K562 (cell line): ENCODE results near the gene APOB. TPM values are rescaled to one million over a fixed set of nuclear protein-coding genes. Genes with fewer than 3 reads are reported as not detected.

Experiments used
- ATAC-seq: fragments of 200-7000 bp; cut with Tn5 transposase; 3 replicates; pipeline ENCODE4 v1.9.1; 2020; ENCODE audit warnings: moderate library complexity
- BruUV-seq: library from RNA; stranded (reverse); fragments of 400-500 nt; replicated peaks from 2 replicates; lab custom pipeline; 2021; lab: Mats Ljungman, UMichigan
- CTCF ChIA-PET: fragments of 300-600 bp; formaldehyde crosslinking; extraction: SDS; loops from one replicate; lab custom pipeline; 2021; ENCODE audit warnings: low intra/inter-chr PET ratio; lab: Yijun Ruan, JAX
- POLR2A ChIA-PET: fragments of 300-600, 350-650 bp; sonication (Branson Sonifier 250); formaldehyde crosslinking; extraction: SDS; loops from one replicate; lab custom pipeline; 2021; ENCODE audit warnings: antibody characterized with exemption, inconsistent platforms; lab: Yijun Ruan, JAX
- DNase-seq, 4 experiments: peaks; one replicate each; pipeline versions ENCODE4 v3.0.0 to v3.0.0-alpha.2; 2011 to 2018; ENCODE audit warnings: low spot score in 3 of 4, mixed read lengths in 3 of 4; ENCODE audit errors: extremely low read depth in 1 of 4
- FAIRE-seq: peaks from 2 replicates; lab custom pipeline; 2011; peaks lifted over from hg19 to GRCh38; lab: Jason Lieb, UNC
- H2AFZ ChIP-seq: 2 replicates; pipeline ENCODE4 v1.6.0; 2011; ENCODE audit warnings: low read depth, low read length, control low read depth, inconsistent platforms
- H3K27ac ChIP-seq: fragments of 200-600 bp; 3 replicates; pipeline ENCODE4 v1.8.0; 2011; ENCODE audit warnings: low read depth, mild to moderate bottlenecking, control low read depth, inconsistent platforms, low read length, moderate library complexity, mixed read lengths; ENCODE audit errors: extremely low read depth
- H3K27me3 ChIP-seq, 2 experiments: fragments of 300-600 bp in 1 of 2; 2 replicates in 1 of 2; 3 replicates in 1 of 2; pipeline versions ENCODE4 v1.6.0 to v1.8.0; 2011; ENCODE audit warnings: inconsistent platforms in 2 of 2, low read length in 2 of 2, mild to moderate bottlenecking in 1 of 2, mixed read lengths in 1 of 2, moderate library complexity in 1 of 2; ENCODE audit not compliant: control insufficient read depth in 2 of 2, insufficient read depth in 2 of 2
- H3K36me3 ChIP-seq: fragments of 300-600 bp; 3 replicates; pipeline ENCODE4 v1.8.0; 2011; ENCODE audit warnings: mild to moderate bottlenecking, low read length, inconsistent platforms; ENCODE audit not compliant: control insufficient read depth, insufficient read depth
- H3K4me1 ChIP-seq, 2 experiments: fragments of 200-600 bp in 1 of 2; replicated peaks in 1 of 2; 2 replicates in 1 of 2; 3 replicates in 1 of 2; pipeline versions ENCODE4 v1.5.1 to v1.8.0; 2011; ENCODE audit warnings: inconsistent platforms in 2 of 2, low read length in 2 of 2, mild to moderate bottlenecking in 1 of 2, mixed read lengths in 1 of 2, moderate library complexity in 1 of 2; ENCODE audit not compliant: control insufficient read depth in 2 of 2, insufficient read depth in 2 of 2
- H3K4me2 ChIP-seq: 2 replicates; pipeline ENCODE4 v1.6.1; 2011; ENCODE audit warnings: low read length, control low read depth, inconsistent platforms, mixed read lengths; ENCODE audit not compliant: insufficient read depth
- H3K4me3 ChIP-seq: fragments of 200-600 bp; sonication (generic), shearing (Covaris generic); 2 replicates; pipeline ENCODE4 v1.5.1; 2016; ENCODE audit warnings: control low read depth, inconsistent platforms
- H3K79me2 ChIP-seq: fragments of 200-600 bp; 3 replicates; pipeline ENCODE4 v1.8.0; 2011; ENCODE audit warnings: low read length, inconsistent platforms; ENCODE audit not compliant: control insufficient read depth, insufficient read depth
- H3K9ac ChIP-seq, 2 experiments: 2 replicates each; pipeline versions ENCODE4 v1.6.0 to v1.6.1; 2011; ENCODE audit warnings: low read depth in 2 of 2, low read length in 2 of 2, control low read depth in 1 of 2, inconsistent platforms in 1 of 2, mild to moderate bottlenecking in 1 of 2, mixed read lengths in 1 of 2; ENCODE audit not compliant: insufficient read depth in 1 of 2
- H3K9me1 ChIP-seq: one replicate; pipeline ENCODE4 v1.6.0; 2011; ENCODE audit warnings: inconsistent platforms, mild to moderate bottlenecking, low read length, moderate library complexity; ENCODE audit not compliant: control insufficient read depth, insufficient read depth
- H3K9me3 ChIP-seq: replicated peaks from 2 replicates; pipeline ENCODE4 v1.5.1; 2011; ENCODE audit warnings: low read depth, low read length, inconsistent platforms; ENCODE audit not compliant: control insufficient read depth, insufficient read depth
- H4K20me1 ChIP-seq: replicated peaks from 2 replicates; pipeline ENCODE4 v1.6.1; 2011; ENCODE audit warnings: low read length, inconsistent platforms, mixed read lengths; ENCODE audit not compliant: control insufficient read depth, insufficient read depth
- E2F3 ChIP-seq: fragments of 250-450 bp; sonication (Bioruptor Pico); IDR thresholded peaks from 2 replicates; pipeline ENCODE4 v1.4.0; 2020; ENCODE audit warnings: mild to moderate bottlenecking
- GMEB1 ChIP-seq: fragments of 250-450 bp; sonication (Bioruptor Pico); IDR thresholded peaks from 2 replicates; pipeline ENCODE4 v1.4.0; 2020; ENCODE audit warnings: mild to moderate bottlenecking
- MTA2 ChIP-seq: fragments of 450-650 bp; IDR thresholded peaks from 2 replicates; pipeline ENCODE4 v1.6.1; 2016; ENCODE audit warnings: low read depth
- ZBTB9 ChIP-seq: fragments of 450-650 bp; formaldehyde crosslinking; IDR thresholded peaks from 2 replicates; pipeline ENCODE4 v1.4.0; 2020; ENCODE audit warnings: mild to moderate bottlenecking, moderate library complexity
- WGBS: fragments of 100-300 bp; shearing (Covaris generic); methylation state at CpG from one replicate; pipeline ENCODE4 v1.1.6; 2016; ENCODE audit warnings: low coverage, mixed read lengths; ENCODE audit not compliant: insufficient coverage; ENCODE audit errors: missing lambda C conversion rate; 5-methylcytosine and 5-hydroxymethylcytosine counted together
- in situ Hi-C: fragments of 300-500 bp; cut with MboI; formaldehyde crosslinking; loops from 4 replicates; pipeline ENCODE4 v1.15.0; 2018; ENCODE audit warnings: inconsistent platforms, mixed read lengths
- intact Hi-C: fragments of 100-400 bp; cut with micrococcal nuclease; formaldehyde crosslinking; loops from 2 replicates; pipeline ENCODE4 v1.14.2; 2022
- polyA plus RNA-seq, 8 experiments: library from polyadenylated mRNA; depleted of rRNA in 4 of 8; stranded (reverse) in 5 of 8; unstranded in 3 of 8; fragments of >200 nt; fragmentation: Nextera tagmentation in 2 of 8; fragmentation: Illumina TruSeq in 1 of 8; extraction: Ambion mirVana in 2 of 8; extraction: Trizol in 1 of 8; gene quantifications; 2 replicates each; pipeline versions ENCODE4 v1.2.1 to v1.2.3, GENCODE V29; 2011 to 2014; ENCODE audit warnings: inconsistent platforms in 1 of 8, missing spikeins in 1 of 8
- total RNA-seq, 7 experiments: library from RNA; depleted of rRNA in 6 of 7; stranded (reverse); fragments of >200 nt in 6 of 7; fragmentation: Illumina TruSeq in 2 of 7; extraction: Trizol in 2 of 7; gene quantifications; 2 replicates each; pipeline versions ENCODE4 v1.2.1 to v1.2.3, GENCODE V29; 2011 to 2021; ENCODE audit warnings: low replicate concordance in 1 of 7
- TF ChIP-seq, protein P1 (sequence below), 2 experiments: fragments of 450-650 bp; formaldehyde crosslinking in 1 of 2; IDR thresholded peaks; 2 replicates each; pipeline versions ENCODE4 v1.4.0 to v1.6.1; 2014 to 2020; ENCODE audit warnings: mild to moderate bottlenecking in 2 of 2, borderline replicate concordance in 1 of 2, low read depth in 1 of 2
- TF ChIP-seq, protein P2 (sequence below): sonication (generic); formaldehyde crosslinking; IDR thresholded peaks from 2 replicates; pipeline ENCODE4 v1.8.1; 2023; ENCODE audit warnings: mild to moderate bottlenecking, missing genetic modification reagents, moderate library complexity

APOB gene
- total and polyA plus RNA-seq, 9 of the 15 experiments (the other 6 are each of a cell fraction or from before 2014, with no cell fraction given): 0.73 TPM; not detected in 8

DNA sequence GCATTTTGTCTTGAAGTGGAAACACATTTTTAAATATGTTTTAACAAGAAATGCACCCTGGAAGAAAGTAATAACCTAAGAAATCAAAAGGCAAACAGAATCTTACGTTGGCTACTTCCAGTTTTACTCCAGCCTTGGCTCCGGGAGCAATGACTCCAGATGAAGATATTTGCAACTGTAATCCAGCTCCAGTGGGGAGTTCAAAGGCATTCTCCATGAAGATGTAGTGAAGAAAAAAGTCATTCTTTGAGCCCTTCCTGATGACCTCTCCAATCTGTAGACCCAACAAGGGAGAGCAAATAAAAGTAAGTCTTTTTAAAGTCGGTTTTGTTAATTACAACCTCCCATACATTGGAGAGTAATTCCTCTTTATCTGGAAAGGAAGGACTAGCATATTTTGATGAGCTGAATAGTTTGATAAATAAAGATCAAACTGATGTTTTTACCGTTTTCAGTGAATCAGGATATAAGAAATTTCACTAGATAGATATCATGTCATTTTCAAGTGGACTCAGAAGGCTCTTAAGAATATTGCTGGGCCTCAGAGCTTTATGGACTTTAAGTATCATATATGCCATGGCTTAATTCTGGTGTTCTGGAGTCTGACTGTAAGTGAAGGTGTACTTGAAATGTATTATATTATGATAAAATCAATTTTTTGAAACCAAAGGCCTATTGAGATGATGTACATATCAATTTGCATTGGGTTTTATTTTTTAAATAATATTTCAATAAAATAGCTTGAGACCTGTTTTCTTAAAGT, 20.3 kb downstream of the APOB start:
- DNase-seq (no peak), ATAC-seq (no peak), FAIRE-seq (no peak)
- H3K36me3 ChIP-seq: no peaks in the 10 kb centered on the region
- intact Hi-C loops (no loop called here), in situ Hi-C loops (no loop called here)
- no peak overlapping the region for H3K9ac ChIP-seq
- H3K4me3 ChIP-seq: no peak overlapping the region
- no peaks in the 10 kb centered on the region for H4K20me1 ChIP-seq
- H3K27me3 ChIP-seq: peaks cover 0 to 4% of the 10 kb centered on the region in 2 experiments; a peak in 1 of 5 replicates
- no peaks in the 10 kb centered on the region for H3K4me1 ChIP-seq
- ChIA-PET POLR2A (interaction anchor here (1.8 kb wide), 1 partner anchor 9 kb away, joined by 3 read pairs; no protein-coding TSS in a partner anchor), CTCF (no interaction called here)
- H3K79me2 ChIP-seq: no peaks in the 10 kb centered on the region
- no TSS peak for BruUV-seq
- H2AFZ ChIP-seq: no peak overlapping the region
- 0% methylated on average over 4 of the region's 4 CpGs for WGBS
- H3K27ac ChIP-seq: no peak overlapping the region
- no peak overlapping the region for H3K4me2 ChIP-seq
- H3K9me3 ChIP-seq: no peaks in the 10 kb centered on the region
- H3K9me1 ChIP-seq: no peaks in the 10 kb centered on the region
- TF ChIP-seq GMEB1 (no peak), E2F3 (no peak), MTA2 (no peak), ZBTB9 (CRISPR knock-in tag) (no peak)
- TF ChIP-seq, protein P1, sequence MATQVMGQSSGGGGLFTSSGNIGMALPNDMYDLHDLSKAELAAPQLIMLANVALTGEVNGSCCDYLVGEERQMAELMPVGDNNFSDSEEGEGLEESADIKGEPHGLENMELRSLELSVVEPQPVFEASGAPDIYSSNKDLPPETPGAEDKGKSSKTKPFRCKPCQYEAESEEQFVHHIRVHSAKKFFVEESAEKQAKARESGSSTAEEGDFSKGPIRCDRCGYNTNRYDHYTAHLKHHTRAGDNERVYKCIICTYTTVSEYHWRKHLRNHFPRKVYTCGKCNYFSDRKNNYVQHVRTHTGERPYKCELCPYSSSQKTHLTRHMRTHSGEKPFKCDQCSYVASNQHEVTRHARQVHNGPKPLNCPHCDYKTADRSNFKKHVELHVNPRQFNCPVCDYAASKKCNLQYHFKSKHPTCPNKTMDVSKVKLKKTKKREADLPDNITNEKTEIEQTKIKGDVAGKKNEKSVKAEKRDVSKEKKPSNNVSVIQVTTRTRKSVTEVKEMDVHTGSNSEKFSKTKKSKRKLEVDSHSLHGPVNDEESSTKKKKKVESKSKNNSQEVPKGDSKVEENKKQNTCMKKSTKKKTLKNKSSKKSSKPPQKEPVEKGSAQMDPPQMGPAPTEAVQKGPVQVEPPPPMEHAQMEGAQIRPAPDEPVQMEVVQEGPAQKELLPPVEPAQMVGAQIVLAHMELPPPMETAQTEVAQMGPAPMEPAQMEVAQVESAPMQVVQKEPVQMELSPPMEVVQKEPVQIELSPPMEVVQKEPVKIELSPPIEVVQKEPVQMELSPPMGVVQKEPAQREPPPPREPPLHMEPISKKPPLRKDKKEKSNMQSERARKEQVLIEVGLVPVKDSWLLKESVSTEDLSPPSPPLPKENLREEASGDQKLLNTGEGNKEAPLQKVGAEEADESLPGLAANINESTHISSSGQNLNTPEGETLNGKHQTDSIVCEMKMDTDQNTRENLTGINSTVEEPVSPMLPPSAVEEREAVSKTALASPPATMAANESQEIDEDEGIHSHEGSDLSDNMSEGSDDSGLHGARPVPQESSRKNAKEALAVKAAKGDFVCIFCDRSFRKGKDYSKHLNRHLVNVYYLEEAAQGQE (IDR thresholded peaks at IDR 0.05; ENCODE audit: borderline replicate concordance): no peak
- TF ChIP-seq, protein P1 (CRISPR knock-in tag; IDR thresholded peaks at IDR 0.05; ENCODE audit: low read depth): no peak
- TF ChIP-seq, protein P2, sequence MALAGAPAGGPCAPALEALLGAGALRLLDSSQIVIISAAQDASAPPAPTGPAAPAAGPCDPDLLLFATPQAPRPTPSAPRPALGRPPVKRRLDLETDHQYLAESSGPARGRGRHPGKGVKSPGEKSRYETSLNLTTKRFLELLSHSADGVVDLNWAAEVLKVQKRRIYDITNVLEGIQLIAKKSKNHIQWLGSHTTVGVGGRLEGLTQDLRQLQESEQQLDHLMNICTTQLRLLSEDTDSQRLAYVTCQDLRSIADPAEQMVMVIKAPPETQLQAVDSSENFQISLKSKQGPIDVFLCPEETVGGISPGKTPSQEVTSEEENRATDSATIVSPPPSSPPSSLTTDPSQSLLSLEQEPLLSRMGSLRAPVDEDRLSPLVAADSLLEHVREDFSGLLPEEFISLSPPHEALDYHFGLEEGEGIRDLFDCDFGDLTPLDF (CRISPR knock-in tag): no peak
